ENCODE measurements around the gene RSPH10B. TPM values are rescaled to one million over a fixed set of nuclear protein-coding genes. Genes with fewer than 3 reads are reported as not detected.
"Not testable (repeated sequence)": the region's sequence is repeated elsewhere in the genome, so short reads cannot be mapped to it uniquely, and the experiment has no call there.

Gene RSPH10B
- total RNA-seq, 3 donors from 2014 or later, result not detected

DNA sequence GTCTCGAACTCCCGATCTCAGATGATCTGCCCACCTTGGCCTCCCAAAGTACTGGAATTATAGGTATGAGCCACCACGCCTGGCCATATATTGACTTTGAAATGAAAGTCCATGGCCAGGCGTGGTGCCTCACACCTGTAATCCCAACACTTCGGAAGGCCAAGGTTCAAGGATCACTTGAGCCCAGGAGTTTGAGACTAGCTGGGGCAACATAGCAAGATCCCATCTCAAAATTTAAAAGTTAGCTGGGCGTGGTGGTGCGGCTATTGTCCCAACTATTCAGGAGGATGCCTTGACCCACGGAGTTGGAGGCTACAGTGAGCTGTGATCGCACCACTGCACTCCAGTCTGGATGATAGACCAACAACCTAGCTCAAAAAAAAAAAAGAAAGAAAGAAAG lies 78.0 kb downstream of the RSPH10B start:
- H3K36me3 ChIP-seq (ENCODE audit: low read depth), result no peaks in the 10 kb centered on the region
- TF ChIP-seq, protein P1, sequence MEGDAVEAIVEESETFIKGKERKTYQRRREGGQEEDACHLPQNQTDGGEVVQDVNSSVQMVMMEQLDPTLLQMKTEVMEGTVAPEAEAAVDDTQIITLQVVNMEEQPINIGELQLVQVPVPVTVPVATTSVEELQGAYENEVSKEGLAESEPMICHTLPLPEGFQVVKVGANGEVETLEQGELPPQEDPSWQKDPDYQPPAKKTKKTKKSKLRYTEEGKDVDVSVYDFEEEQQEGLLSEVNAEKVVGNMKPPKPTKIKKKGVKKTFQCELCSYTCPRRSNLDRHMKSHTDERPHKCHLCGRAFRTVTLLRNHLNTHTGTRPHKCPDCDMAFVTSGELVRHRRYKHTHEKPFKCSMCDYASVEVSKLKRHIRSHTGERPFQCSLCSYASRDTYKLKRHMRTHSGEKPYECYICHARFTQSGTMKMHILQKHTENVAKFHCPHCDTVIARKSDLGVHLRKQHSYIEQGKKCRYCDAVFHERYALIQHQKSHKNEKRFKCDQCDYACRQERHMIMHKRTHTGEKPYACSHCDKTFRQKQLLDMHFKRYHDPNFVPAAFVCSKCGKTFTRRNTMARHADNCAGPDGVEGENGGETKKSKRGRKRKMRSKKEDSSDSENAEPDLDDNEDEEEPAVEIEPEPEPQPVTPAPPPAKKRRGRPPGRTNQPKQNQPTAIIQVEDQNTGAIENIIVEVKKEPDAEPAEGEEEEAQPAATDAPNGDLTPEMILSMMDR (IDR thresholded peaks at IDR 0.05), result no peak
- no peaks in the 10 kb centered on the region for H3K4me1 ChIP-seq (ENCODE audit: low read depth)
- no peak overlapping the region for H3K4me3 ChIP-seq
- intact Hi-C loops (cut with DNase I, micrococcal nuclease), result no loop called here
- no peaks in the 10 kb centered on the region for H3K9me3 ChIP-seq
- ATAC-seq (no peak), DNase-seq (no peak)

DNA sequence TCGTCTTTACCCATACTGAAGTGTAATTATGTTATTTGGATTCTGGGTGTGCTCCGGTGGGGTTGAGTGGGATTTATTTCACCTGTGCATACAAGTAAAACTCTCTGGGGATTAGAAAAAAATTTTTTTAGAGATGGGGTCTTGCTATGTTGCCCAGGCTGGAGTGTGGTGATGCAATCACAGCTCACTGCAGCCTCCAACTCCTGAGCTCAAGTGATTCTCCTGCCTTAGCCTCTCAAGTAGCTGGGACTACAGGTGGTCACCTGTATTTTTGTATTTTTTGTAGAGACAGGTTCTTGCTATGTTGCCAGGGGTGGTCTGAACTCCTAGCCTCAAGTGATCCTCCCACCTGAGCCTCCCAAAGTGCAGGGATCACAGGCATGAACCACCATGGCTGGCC lies 80.2 kb downstream of the RSPH10B start:
- DNase-seq; H3K4me3 ChIP-seq; ATAC-seq; H3K36me3 ChIP-seq (ENCODE audit: low read depth); H3K4me1 ChIP-seq (ENCODE audit: low read depth); H3K9me3 ChIP-seq; intact Hi-C loops (cut with DNase I, micrococcal nuclease): not testable (repeated sequence)

DNA sequence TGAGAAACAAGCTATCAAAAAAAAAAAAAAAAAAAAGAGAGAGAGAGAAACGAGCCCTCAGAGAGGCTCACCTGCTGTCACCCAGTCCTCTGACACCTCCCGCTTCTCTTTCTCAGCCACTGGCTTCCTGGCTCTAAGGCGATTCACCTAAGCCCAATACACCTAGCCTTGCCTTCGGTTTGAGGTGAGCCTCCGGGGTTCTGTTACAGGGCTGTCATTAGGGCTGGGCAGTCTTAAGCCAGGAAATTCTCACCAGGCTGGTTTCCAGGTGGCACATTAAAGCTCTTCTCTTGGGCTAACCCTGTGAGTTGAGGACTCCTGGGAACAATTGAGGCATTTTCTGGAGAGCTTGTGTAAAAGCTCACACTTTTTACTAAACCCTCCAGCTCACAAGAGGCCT lies 82.5 kb downstream of the RSPH10B start:
- H3K4me1 ChIP-seq (ENCODE audit: low read depth); ATAC-seq; H3K36me3 ChIP-seq (ENCODE audit: low read depth); H3K9me3 ChIP-seq; DNase-seq; intact Hi-C loops (cut with DNase I, micrococcal nuclease); H3K4me3 ChIP-seq: not testable (repeated sequence)

DNA sequence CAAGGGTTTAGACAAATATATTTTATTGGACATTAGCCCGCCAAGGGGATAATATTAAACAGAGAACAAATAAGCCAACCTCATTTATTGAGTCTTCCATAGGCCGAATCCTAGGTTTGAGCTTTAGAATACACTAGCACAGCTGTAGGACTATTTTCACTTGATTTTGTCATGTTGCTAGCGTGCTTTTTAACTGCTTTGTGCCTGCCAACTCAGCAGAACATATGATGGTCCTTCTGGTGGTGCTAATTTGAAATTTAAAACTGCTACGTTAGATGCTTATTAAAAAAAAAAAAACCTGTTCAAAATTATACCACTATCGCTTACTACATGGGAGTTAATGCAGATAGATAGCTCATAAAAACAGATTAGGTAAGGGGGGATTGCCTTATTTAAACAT lies 86.1 kb downstream of the RSPH10B start:
- H3K36me3 ChIP-seq (ENCODE audit: low read depth); H3K4me3 ChIP-seq; ATAC-seq; intact Hi-C loops (cut with DNase I, micrococcal nuclease); H3K4me1 ChIP-seq (ENCODE audit: low read depth); H3K9me3 ChIP-seq; DNase-seq: not testable (repeated sequence)

DNA sequence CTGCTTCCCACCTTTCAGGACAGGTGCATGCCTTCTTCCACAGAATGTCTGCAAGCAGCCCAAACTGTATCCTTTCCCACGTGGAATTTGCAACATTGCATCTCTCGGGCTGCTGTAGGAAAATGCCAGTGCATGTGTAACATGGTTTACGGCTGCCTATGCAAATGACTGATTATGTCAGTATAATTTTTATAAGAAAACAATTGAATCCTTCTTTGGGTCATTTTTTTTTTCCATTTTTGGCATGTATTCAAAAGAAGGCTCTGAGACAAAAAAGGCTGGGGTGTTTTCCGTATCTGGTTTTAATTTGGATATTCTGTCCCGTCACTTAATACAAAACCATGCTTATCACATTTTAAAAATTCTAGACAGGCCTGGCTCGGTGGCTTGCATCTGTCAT lies 90.4 kb downstream of the RSPH10B start:
- intact Hi-C loops (cut with DNase I, micrococcal nuclease); ATAC-seq; H3K4me1 ChIP-seq (ENCODE audit: low read depth): not testable (repeated sequence)

DNA sequence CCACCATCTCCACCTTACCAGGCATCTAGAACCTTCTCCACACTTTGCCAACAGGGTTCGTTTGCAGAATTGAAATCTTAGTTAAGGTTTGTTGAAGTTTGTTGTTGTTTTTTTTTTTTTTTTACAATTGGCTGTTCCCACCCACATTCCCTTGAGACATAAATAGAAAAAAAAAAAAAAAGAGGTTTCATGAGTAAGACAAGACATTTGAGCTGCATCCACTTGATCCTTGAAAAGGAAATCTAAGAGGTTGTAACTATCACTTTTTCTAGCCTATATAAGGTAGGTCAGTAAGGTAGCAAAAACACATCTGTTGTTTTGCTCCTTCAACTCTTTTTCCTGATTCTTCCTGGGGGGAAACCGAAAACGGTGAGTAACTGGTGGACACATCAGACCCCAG lies 90.9 kb downstream of the RSPH10B start:
- H3K4me3 ChIP-seq; intact Hi-C loops (cut with DNase I, micrococcal nuclease); H3K4me1 ChIP-seq (ENCODE audit: low read depth); DNase-seq; H3K9me3 ChIP-seq; H3K36me3 ChIP-seq (ENCODE audit: low read depth); ATAC-seq: not testable (repeated sequence)

More for the DNA sequence above, 90.4 kb downstream of the RSPH10B start:
- not testable (repeated sequence) for H3K36me3 ChIP-seq (ENCODE audit: low read depth); H3K9me3 ChIP-seq; H3K4me3 ChIP-seq; DNase-seq

Other genes with a start within 250 kb of the RSPH10B start
- gene RNF216, start 189.0 kb downstream of the RSPH10B start, total RNA-seq, result 10 to 100 TPM; 17.4 to 39.7 (median 19.6) TPM
- gene OCM, start 89.9 kb downstream of the RSPH10B start, total RNA-seq, result under 1 TPM in 1 of 3 donors, not detected in 2; 0.44 TPM
- gene CCZ1, start 72.0 kb downstream of the RSPH10B start, total RNA-seq, result 10 to 100 TPM; 49.3 to 72.8 (median 51.3) TPM
- gene PMS2, start 38.4 kb upstream of the RSPH10B start, total RNA-seq, result 10 to 100 TPM in 2 of 3 donors, 1 to 10 TPM in 1; 9.8 to 12.4 (median 12.1) TPM
- gene AIMP2, start 38.6 kb upstream of the RSPH10B start, total RNA-seq, result 10 to 100 TPM; 29.4 to 47.3 (median 36.7) TPM
- gene ANKRD61, start 60.7 kb upstream of the RSPH10B start, total RNA-seq, result not detected
- gene EIF2AK1, start 88.5 kb upstream of the RSPH10B start, total RNA-seq, result 10 to 100 TPM; 62.8 to 99.2 (median 95.5) TPM
- gene USP42, start 134.3 kb upstream of the RSPH10B start, total RNA-seq, result 10 to 100 TPM; 11.0 to 13.1 (median 12.9) TPM

All from mucosa of descending colon (tissue), 3 donors.